Fibroblast of skin of back (primary cell): ENCODE data around the gene ATP2B2.

Source experiments
- DNase-seq: peaks from one replicate; pipeline ENCODE4 v3.0.0-alpha.2; 2013

The ATP2B2 gene

DNA sequence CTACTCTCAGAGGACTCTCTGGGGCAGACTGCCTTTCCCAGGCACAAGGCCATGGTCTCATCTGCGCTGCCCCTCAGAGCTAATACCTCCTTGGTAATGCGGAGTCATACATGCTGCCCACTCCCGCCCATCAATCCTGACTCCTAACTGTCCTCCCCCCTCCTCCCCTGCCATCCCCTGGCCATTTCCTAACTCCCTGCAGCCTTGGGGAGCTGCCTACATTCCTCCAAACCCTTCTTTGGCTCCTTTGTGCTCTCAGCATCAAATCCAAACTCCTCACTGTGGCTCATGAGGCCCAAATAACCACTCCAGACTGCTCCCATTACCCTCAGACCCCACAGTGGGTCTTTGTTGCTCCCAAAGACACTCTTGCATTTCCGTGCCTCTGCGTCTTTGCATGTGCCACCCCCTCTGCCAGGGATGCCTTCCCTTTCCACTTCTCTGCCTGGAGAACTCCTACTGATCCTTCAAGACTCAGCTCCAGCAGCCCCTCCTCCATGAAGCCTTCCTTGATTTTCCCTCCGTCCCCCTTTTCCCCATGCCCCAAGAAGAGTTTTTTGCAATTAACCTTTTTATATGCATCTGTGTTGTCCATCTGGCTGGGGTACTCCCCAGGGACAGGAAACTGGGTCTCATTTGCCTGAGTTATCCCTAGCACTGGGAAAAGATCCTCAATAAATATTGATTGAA is 5.5 kb upstream of the ATP2B2 start:
- DNase-seq: no peak

DNA sequence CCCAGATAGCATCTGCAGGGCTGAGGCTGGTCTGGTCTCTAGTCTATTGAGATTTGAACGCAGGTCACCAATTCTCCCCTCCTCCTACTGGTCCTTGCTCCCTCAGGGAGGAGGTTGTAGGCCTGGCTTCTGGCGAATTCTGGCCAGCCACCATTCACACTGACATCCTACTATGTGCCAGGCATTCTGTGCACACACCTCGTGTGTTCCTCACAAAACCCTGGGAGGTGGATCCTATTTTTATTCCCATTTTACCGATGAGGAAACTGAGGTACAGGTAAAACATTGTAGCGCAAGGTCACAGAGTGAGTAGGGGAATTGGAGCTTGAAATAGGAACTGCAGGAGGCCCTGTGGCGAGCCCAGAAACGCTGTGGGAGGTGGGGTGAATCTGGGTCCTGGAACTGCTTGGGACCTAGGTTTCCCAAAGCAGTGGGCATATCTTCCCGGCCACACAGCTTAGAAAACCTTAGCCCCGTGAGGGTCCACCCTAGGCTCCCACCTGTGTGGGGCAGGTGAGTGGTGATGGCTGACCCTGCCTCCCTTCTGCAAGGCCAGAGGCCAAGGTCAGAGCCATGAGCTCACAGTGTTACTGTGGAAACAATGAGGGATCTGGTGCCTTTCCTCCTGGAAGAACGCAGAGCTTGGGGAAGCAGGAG is 4.8 kb upstream of the ATP2B2 start:
- DNase-seq: no peak

DNA sequence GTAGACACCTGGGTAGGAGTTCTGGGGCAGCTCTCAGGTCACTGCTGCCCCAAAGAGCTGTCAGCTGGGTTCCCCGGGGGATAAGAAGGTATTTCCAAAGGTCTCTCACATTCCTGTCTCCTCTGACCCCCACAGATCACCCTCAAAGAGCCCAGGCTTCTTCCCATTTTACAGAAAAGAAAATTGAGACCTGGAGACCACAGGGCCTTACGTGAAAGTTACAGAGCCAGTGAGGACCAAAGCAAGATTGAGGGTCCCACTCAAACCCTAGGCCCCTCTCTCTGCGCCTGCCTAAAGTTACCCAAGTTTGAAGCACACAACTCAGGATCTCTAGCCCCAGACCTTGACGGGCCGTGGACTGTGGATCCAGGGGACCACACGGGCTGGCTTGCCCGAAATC is 3.9 kb upstream of the ATP2B2 start:
- DNase-seq: no peak

DNA sequence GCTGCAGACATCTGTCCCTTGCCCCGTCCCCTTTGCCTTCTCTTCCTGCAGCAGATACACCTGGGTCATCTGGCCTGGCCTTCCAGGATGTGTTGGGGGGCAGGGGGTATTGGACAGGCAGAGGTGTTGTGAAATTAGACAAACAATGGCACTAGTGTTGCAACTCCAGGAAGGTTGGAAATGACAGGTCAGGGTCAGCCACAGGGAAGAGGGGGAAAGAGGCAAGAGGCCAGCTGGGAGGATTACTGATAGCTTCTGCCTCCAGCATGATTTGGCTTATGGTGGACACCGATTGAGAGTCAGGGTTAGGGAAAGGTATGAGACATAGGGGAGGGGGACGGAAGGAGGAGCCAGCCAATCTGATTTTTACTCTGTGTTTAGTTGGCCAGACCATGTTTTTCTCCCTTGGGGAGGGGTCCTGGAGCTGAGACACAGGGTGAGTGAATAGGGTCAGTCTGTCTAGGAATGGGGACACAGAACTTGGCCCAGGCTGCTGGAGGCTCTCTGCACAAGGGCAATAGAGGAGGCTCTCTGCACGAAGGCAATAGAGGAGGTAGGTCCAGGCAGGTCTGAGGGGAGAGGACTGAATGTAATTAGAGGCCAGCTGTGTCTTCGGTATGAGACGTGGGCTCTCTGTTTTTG is 3.4 kb upstream of the ATP2B2 start:
- no peak for DNase-seq

DNA sequence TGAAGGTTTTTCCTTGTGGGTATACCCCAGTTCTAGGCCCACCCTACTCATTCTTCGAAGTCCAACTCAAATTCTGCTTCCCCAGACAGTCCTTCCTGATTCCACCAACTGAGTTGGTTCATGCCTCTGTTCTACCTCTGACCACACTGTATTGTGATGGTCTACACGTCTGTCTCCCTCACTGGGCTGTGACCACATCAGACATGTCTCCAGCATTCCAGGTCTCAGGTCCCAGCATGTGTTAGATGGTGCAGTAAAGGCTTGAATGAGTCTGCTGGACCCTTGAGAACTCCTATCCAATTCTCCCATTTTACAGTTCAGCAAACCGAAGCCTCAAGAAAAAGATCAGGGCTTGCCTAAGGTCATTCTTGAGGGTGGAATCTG is 2.8 kb upstream of the ATP2B2 start:
- no peak for DNase-seq

DNA sequence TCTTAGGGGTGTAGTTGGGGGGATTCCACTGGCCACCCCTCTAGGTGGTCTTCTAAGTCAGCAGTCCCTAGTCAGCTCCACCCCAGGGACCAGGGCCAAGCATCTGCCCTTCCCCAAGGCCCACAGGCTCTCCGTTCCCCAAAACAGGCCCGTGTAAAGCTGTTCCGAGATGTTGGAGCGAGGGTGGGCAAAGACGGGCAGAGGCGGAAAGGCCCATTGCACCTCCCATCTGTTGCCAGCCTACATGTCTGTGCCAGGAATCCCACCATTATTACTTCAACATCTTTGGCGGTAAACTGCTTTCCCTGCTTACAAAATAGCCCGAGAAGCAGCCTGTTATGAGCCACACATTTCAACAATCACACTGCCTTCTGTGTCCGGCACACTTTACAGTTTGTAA is 1.9 kb upstream of the ATP2B2 start:
- no peak for DNase-seq

DNA sequence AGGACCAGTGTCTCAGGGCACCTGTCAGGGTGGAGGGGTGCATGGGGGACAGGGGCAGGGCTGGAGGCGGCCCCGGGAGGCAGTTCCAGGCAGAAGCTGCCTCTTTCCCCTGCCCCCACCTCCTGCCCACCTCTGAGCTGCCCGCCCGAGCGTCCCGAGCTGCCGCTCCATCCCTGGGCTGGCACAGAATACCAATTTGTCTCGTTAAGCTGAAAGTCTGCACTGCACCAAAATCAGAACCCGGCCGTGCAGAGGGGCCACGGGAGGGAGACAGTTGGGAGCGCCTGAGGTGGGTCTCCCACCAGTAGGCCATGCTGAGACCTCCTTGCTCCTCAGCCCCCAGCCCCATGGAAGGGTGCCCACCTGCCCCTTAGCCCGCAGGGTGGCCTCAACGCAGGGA is 1.3 kb upstream of the ATP2B2 start:
- DNase-seq: no peak

DNA sequence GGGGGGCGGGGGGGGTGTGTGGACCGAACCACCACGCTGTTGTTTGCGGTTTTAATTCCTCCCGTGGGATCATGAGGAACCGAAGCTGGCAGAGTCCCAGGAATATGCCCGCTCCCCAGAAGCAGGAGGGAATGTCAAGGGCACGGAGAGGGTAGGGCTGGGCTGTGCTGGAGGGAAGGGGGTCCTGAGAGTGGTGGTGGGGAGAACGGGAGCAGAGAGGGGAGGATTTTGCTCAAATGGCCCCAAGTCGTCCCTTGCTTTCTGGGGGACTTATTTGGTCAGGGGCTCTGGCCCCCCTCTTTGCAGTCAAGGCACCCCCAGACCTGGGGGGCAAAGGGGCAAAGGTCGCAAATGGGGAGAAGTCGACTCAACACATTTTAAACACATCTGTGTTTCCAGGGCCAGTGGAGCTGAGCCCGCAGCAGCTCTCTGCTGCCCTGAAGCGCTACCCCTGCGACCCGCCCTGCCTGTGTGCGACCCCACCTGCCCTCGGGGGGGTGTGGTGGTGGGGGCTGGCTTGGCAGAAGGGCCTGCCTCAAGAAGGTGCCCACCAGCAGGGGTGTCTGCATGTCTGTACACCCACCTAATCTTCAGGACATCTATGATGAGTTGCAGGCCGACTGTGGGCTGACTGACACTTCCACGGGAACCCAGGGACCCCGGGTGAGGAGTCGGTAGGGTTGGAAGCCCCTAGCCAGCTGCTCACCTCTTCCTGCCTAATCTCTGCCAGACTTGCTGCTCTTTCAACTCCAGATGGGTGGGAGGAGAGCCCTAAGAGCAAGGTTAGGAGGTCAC is 602 bp upstream of the ATP2B2 start:
- DNase-seq: peak; percentile 7

DNA sequence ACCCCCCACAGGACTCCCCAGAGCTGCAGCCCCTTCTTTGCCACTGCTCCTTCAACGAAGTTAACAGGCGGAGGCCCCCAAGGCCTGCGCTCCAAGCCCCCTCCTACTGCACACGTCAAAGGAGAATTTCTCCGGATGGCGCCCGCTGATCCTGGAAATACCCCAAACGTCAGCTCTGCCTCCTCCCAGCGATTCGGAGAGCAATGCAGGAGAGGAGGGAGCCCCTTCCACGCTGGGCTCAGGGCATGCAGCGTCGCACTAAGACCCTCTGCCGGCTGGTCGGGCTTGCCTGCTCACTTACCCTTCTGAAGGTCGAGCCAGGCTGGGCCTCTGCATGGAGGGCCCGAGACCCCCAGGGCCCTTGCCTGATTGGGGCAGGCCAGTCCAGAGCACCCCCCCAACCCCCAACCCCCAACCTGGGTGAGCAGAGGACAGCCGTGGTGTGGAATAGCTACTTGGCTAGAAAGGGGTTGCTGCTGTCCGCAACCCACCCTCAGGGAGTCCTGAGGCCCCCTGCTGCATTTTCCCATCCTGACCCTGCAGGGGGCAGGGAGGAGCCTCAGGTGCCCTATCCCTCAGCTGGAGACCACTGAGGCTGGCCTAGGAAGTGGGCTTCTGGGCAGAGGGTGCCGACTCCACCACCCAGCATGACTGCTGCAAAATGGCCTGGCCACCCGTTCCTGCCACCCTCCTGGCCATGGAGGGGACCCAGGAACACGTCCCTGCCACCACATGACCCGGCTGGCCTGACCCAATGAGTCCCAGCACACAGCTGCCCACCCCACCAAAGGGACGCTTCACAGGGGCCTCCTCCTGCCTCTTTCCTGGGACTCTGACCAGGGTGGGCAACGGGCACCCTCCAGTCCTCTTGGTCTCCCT is 976 bp downstream of the ATP2B2 start:
- DNase-seq: no peak

DNA sequence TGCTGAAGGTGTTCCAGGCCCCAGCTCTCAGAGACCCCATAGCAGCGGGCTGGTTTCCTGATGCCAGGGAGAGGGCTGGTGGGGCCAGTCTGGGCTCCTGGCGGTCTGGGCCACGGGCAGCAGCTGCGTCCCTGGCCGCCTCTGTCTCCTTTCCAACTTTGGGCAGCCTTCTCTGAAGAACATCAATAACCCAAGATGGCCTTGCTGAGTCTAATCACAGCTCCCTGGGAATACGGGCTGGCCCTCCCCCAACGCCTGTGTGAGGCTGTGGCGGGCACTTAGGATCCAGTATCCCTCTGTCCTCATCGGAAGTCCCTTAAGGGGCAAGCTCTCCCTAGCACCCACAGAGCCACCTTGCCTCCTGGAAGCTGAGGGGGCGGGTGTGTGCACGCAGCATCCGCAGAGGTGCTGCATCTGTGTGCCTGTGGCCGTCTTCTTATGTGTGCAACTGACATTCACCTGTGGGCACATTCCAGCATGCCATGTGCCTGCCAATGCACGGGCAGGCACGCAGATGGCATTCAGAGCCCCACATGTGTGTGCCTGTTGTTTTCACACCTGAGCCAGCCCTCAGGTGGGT is 2.1 kb downstream of the ATP2B2 start:
- DNase-seq: no peak

DNA sequence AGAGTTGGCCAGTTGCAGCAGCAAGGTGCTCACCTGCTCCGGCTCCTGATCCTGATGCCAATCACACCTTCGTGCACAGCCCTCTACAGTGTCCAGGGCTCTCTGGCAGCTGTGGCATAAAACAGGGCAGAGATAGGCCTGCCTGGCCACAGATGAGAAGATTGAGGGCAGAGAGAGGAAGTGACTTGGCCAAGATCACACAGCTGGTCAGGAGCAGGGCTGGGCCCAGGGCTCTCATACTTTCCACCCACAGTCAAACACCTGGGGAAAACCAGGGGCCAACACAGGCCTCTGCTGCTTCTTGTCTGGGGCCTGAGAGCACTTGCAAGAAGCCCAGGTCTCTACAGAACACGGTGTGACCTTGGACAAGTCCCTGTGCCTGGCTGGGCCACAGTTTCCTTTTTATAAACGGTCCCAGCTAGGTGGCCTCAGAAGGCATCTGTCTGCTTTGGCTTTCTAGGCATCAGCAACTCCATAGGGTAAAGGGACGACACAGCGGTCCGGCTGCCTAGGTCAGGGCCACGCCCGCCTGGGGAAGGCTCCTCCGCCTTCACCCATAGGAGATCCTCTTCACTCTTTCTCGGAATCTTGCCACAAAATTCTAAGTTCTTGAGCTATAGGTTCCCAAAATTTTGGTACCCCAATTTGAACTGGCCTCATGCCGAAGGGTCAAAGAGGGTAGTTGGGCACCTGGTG is 3.1 kb downstream of the ATP2B2 start:
- no peak for DNase-seq

DNA sequence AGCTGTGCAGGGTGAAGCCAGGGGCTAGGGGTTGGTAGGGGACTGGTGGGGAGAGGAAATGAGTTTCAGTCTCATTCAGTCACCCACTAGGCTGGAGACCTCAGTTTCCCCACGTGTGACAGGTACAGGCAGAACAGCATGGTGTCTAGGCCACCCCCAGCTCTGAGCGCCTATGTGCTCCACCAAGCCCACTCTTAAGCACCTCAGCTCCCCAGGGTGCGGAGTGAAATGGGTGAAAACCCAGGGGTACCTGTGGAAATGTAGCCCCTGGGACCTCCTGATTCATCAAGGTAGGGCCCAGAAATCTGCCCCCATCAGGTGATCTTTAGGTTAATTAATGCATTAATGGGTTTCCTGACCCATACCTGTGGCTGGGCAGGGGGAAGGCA is 3.7 kb downstream of the ATP2B2 start:
- DNase-seq: no peak

DNA sequence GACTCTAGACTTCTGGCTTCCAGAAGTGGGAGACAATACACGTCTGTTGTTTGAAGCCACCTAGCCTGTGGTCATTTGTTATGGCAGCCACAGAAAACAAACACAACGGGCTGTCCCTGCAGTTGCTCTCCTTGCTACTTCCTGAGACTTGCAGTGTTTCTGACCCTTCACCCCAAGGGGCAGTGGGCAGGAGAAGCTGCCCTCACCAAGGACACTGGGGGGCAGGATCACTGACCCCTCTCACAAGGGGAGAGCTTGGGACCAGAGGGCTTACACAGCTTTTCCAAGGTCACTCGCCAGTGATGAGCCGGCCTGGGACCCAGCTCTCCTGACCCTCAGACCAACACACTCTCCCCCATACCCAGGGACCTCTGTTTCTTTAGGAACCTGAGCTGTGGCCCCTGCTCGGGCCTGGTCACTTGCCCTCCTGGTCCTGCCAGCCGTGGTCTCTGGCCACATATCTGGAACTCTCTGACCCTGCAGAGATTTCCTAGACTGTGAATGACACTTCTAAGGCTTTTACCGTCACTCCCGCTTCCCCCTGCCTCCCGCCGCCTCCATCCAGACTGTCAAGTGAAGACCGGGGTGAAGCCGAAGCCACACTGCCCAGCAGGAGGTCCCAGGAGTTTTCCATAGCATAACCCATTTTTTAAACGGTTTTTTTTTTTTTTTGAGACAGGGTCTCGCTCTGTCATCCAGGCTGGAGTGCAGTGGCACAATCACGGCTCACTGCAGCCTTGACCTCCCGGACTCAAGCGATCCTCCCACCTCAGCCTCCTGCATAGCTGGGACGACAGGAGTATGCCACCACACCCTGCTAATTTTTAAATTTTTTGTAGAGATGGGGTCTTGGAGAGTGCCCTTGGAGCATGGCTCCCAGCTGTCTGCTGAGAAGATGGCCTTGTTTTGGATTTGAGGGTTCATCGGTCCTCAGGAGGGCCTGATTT is 4.4 kb downstream of the ATP2B2 start:
- no peak for DNase-seq

DNA sequence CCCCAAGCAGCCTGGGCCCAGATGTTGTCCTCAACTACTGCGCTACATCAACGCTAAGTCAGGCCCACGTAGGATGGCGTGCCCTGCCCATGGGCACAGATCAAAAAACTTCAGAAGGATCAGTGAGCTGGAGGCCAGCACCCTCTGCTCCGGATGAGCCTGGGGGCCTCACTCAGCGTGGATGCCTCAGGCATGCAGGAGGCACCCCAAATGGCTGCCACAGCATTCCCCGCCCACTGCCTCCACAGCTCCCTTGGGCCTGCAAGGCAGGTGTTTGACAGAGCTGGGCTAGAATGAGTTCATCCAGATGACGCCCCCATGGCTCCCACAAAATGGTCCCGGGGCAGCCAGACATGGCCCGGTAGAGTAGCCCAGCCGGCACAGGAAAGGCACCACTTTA is 7.1 kb downstream of the ATP2B2 start:
- DNase-seq: no peak

DNA sequence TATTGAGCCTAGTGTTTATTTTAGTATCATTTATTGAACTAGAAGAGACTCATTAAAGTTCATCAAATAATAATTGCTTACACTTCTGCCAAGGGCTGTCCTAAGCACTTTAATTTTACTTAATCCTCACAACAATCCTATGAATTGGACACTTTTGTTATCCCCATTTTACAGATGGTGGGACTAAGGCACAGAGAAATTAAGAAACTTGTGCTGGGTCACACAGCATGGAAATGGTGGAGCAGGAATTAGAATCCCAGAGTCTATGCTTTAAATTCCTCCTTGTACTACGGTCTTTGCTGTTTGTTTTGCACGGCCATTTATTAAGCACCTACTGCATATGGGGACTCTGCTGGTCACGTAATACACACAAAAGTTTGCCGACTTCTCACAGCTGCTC is 7.9 kb downstream of the ATP2B2 start:
- DNase-seq: no peak

DNA sequence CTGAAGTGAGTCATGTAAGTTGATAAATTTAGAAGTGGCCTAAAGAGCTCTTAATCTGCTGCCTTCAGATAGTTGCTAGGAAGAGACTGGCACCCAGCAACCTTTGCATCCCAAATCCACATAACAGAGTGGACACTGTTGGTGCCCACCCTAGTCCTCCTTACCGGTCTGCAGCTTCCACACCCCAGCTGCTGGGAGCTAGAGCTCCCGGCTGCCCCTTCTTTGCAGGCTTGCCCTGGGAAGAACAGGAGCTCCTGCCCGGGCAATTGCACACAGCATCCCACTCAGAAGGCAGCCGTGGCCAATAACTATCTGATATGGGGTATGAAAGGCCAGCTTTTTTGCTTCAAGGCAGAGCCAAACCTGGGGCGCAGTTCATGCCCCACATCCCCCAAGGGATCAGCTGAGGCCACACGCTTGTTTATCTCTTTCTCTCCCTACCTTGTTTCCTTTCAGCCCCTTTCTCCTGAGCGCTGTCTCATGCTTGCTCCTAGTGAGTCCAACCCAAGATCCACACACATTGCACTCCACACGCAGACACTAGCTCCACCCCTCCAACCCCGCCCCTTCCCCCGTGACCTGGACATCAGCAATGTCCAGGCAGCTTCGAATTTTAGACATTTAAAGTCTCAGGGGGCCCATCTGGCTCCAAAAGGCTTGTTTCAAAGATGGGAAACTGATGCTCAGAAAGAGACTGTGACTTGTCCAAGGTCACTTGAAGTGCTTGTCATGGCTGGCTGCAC is 9.1 kb downstream of the ATP2B2 start:
- no peak for DNase-seq

DNA sequence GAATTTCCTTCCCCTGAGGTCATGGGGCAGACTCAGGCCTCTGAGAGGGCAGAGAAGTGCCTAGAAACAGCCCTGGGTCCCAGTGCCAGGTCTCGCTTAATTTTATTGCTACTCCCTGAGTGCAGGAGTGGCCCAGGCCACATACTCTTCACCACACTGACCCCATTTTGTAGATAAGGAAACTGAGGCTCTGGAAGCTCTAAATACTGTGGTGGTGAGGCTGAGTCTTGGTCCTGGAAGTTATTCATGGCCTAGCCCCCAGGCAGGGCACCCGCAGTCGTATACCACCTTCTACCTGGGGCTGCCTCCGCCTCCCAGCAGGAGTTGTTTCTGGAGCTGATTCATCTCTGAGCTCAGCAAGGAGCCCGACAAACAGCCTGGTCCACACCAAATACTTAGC is 9.8 kb downstream of the ATP2B2 start:
- no peak for DNase-seq

DNA sequence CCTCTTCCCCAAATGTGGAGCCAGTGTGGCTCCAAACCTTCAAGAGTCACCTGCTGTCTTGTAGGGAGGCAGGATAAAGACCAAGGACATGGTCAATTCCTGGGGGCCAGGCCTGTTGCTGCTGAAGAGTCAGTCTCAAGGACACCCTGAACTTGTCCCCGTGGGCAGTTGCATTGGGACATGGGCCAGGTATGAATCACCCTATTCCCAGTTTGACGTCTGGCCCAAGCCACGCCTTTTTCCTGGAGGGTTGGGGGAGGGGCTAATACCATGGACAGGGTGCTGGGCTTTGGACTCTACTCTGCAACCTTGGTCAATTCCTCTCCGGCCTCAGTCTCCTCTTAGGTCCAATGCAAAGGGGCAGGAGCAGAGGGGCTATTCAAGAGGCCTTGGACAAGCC is 10.4 kb downstream of the ATP2B2 start:
- DNase-seq: peak; percentile 28

DNA sequence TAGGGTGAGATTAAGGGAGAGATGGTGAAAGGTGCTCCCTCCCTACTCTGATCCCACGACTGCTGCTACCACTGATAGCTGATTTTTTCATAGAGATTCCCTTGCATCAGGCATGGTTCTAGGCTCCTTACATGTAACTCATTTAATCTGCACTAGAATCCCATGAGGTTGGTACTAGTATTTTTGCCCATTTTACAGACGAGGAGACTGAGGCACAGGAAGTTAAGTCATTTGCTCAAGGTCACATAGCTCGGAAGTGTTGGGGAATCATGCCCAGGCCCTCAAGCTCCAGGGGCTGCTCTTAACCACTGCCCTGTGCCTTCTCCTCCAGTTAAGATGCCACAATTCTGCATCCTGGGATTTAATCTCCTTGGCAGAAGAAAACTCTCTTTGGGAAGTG is 11.2 kb downstream of the ATP2B2 start:
- DNase-seq: no peak

DNA sequence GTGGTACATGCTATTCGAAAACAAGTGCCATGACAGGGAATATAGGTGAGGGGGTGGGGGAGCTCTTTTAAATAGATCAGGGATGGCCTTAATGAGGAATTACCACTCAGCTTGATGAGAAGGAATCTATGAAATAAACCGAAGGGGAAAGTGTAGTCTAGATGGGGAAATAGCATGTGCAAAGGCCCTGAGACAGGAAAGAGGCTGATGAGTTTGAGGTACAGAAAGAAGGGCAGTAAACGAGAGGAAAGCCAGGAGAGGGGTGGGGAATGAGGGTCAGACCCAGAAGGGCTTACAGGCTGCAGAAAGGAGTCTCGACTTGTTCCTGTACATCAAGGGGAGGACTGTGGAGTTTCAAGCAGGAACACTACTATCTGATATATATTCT is 12.2 kb downstream of the ATP2B2 start:
- no peak for DNase-seq
